Measurements from ENCODE around the gene DHRS4.
"Not testable (repeated sequence)": the region's sequence is repeated elsewhere in the genome, so short reads cannot be mapped to it uniquely, and the experiment has no call there.

The DHRS4 gene

DNA sequence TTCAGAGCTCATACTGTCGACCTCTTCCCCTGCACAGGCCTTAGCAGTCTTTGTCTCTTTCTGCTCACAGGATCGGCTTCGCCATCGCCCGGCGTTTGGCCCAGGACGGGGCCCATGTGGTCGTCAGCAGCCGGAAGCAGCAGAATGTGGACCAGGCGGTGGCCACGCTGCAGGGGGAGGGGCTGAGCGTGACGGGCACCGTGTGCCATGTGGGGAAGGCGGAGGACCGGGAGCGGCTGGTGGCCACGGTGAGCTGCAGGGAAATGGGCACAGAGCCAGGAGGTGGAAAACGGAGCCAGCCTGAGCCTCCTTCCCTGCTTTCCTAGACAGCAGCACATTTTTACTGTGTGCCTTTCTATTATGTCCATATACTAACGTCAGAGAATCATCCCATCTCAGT lies 1.4 kb downstream of the DHRS4 start:
- not testable (repeated sequence) for H3K4me1 ChIP-seq (ENCODE audit: control insufficient read depth, insufficient read depth, low read length); H3K27me3 ChIP-seq (ENCODE audit: control insufficient read depth, insufficient read depth, low read length); H3K36me3 ChIP-seq (ENCODE audit: control insufficient read depth, insufficient read depth, low read length); DNase-seq (ENCODE audit: low read depth, low spot score); H3K4me3 ChIP-seq (ENCODE audit: low read length); H3K27ac ChIP-seq (ENCODE audit: low read length); H3K9me3 ChIP-seq (ENCODE audit: control insufficient read depth, insufficient read depth, low read length)
- WGBS (ENCODE audit: insufficient coverage, insufficient read length) = no CpG with 5 or more reads among the region's 20 CpGs

DNA sequence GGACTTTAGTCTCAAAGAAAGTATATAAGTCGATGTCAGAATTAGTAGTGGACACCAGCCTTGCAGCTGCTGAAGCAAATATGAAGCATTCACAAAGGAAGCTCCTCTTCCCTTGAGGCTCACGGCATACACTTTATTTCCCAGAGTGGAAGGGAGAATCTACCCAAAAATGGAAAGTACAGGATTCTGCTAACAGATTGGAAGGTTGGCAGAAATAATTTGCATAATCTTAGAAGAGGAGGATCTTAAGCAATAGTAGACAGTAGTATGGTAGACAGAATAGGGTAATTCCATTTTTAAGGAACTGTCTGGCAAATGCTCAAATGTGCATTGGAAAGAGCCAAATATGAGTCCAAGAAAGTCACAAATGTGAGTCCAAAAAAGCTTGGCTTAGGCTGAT lies 2.2 kb downstream of the DHRS4 start:
- not testable (repeated sequence) for H3K27me3 ChIP-seq (ENCODE audit: control insufficient read depth, insufficient read depth, low read length); H3K4me3 ChIP-seq (ENCODE audit: low read length); H3K36me3 ChIP-seq (ENCODE audit: control insufficient read depth, insufficient read depth, low read length); H3K4me1 ChIP-seq (ENCODE audit: control insufficient read depth, insufficient read depth, low read length); H3K9me3 ChIP-seq (ENCODE audit: control insufficient read depth, insufficient read depth, low read length); H3K27ac ChIP-seq (ENCODE audit: low read length); DNase-seq (ENCODE audit: low read depth, low spot score)
- WGBS (ENCODE audit: insufficient coverage, insufficient read length) = no CpG with 5 or more reads among the region's 2 CpGs

DNA sequence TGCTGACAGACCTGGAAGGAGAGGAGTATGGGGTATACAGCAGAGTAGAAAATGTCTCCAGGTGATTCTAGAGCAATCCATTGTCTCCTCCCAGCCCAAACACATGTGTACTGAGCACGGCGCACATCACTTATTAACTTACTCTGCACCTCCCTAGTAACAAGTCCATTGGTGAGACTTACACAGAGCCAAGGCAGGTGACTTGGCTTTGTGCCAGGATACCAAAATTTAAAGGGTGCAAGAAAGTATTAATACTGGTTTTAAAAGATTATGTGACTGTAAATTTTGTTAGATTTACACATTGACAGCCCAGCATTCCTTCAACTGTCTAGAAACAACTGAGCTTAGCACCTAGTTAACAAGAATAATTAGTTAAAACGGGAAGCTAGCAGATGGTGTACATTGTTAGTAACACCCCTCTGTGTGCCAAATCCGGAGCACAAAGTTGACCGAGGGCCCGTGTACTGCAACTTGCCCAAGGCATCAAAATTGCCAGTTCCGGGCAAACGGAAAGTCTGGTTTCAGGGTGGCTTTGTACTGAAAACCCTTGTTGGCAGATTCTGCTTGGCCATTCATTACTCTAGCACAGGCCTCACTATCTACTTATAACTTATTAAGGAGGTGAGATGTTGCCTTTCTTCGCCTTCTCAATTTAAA lies 4.5 kb downstream of the DHRS4 start:
- H3K4me3 ChIP-seq (ENCODE audit: low read length); H3K9me3 ChIP-seq (ENCODE audit: control insufficient read depth, insufficient read depth, low read length); DNase-seq (ENCODE audit: low read depth, low spot score); H3K4me1 ChIP-seq (ENCODE audit: control insufficient read depth, insufficient read depth, low read length); H3K36me3 ChIP-seq (ENCODE audit: control insufficient read depth, insufficient read depth, low read length); H3K27ac ChIP-seq (ENCODE audit: low read length); H3K27me3 ChIP-seq (ENCODE audit: control insufficient read depth, insufficient read depth, low read length): not testable (repeated sequence)
- no CpG with 5 or more reads among the region's 9 CpGs for WGBS (ENCODE audit: insufficient coverage, insufficient read length)

DNA sequence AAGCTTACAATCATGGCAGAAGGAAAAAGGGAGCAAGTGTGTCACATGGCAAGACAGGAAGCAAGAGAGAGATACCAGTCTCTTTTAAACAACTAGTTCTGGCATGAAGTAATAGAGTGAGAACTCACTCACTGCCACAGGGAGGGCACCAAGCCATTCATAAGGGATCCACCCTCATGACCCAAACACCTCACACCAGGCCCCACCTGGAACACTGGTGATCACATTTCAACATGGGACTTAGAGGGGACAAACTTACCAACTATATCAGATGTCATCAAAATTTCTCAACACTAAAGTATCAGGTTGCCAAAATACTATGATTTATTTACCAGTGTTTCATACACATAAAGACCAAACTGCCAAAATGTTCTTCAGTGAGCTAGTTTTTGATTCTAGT lies 7.3 kb downstream of the DHRS4 start:
- not testable (repeated sequence) for H3K36me3 ChIP-seq (ENCODE audit: control insufficient read depth, insufficient read depth, low read length); H3K27me3 ChIP-seq (ENCODE audit: control insufficient read depth, insufficient read depth, low read length); H3K4me1 ChIP-seq (ENCODE audit: control insufficient read depth, insufficient read depth, low read length); H3K4me3 ChIP-seq (ENCODE audit: low read length); H3K9me3 ChIP-seq (ENCODE audit: control insufficient read depth, insufficient read depth, low read length); DNase-seq (ENCODE audit: low read depth, low spot score); H3K27ac ChIP-seq (ENCODE audit: low read length)

DNA sequence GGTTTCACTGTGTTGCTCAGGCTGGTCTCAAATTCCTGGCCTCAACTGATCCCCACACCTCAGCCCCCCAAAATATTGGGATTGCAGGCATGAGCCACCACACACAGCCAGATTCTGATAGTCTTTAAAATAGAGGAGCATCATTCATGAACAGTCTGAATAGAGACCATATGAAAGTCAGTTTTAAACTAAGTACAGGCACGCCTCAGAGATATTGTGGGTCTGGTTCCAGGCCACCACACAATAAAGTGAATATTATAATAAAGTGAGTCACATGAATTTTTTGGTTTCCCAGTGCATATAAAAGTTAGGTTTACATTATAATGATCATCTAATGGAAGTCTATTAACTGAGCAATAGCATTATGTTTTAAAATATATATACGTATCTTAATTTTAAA lies 8.1 kb downstream of the DHRS4 start:
- WGBS (ENCODE audit: insufficient coverage, insufficient read length) = no CpG with 5 or more reads among the region's 2 CpGs
- not testable (repeated sequence) for DNase-seq (ENCODE audit: low read depth, low spot score); H3K27ac ChIP-seq (ENCODE audit: low read length)

DNA sequence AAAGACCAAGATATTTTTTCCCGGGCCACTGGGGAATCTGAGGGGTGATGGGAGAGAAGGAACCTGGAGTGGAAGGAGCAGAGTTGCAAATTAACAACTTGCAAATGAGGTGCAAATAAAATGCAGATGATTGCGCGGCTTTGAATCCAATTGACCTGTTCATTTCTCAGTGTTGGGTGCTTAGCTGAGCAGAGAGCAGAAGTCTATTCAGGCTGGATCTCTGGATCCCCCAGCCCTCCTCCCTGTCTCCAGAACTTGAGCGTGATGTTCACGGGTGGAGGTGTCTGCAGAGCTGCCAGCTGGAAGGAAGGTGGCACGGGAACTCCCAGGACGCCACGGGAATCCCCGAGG lies 15.5 kb downstream of the DHRS4 start:
- not testable (repeated sequence) for H3K9me3 ChIP-seq (ENCODE audit: control insufficient read depth, insufficient read depth, low read length); H3K4me3 ChIP-seq (ENCODE audit: low read length); H3K27ac ChIP-seq (ENCODE audit: low read length); H3K27me3 ChIP-seq (ENCODE audit: control insufficient read depth, insufficient read depth, low read length); H3K36me3 ChIP-seq (ENCODE audit: control insufficient read depth, insufficient read depth, low read length); DNase-seq (ENCODE audit: low read depth, low spot score); H3K4me1 ChIP-seq (ENCODE audit: control insufficient read depth, insufficient read depth, low read length)
- no CpG with 5 or more reads among the region's 9 CpGs for WGBS (ENCODE audit: insufficient coverage, insufficient read length)

More for the DNA sequence above, 8.1 kb downstream of the DHRS4 start:
- not testable (repeated sequence) for H3K27me3 ChIP-seq (ENCODE audit: control insufficient read depth, insufficient read depth, low read length); H3K9me3 ChIP-seq (ENCODE audit: control insufficient read depth, insufficient read depth, low read length); H3K4me3 ChIP-seq (ENCODE audit: low read length); H3K4me1 ChIP-seq (ENCODE audit: control insufficient read depth, insufficient read depth, low read length); H3K36me3 ChIP-seq (ENCODE audit: control insufficient read depth, insufficient read depth, low read length)

DNA sequence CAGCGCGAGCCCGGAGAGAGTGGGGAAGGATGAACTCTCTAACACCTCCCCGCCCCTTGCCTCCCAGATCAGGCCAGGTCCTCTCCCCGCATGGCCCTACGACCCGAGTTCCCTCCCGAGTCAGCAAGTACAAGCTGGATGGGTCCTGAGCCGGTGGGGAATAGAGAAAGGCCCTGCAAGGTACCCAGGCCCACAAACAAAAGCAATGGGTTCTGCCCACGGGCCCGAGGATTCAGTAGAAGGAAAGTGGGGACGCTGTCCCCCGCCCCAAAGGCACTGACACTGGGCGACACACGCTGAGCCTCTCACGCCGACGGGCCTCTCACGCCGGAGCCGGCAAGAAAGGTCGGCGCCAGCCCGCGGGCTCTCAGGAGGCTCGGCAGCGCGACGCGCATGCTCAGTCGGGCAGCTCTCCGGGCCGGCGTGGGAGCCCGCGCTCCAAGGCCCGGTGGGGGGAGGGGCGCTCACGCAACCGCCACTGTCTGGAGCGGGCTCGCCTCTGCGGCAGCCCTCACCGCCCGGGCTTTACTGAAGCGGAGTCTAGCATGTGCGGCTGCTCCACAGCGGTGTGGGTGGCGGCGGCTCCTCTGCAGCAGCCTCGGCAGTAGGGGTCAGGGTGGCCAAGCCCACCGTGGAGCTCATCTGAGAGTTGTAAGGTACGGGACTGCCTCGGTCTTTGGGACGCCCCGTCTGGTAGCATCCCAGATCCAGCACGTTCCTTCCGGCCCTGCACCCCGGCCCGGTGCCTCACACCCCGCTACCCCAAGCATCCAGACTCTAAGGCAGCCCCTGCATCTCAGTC lies 16.1 kb downstream of the DHRS4 start:
- not testable (repeated sequence) for DNase-seq (ENCODE audit: low read depth, low spot score); H3K4me1 ChIP-seq (ENCODE audit: control insufficient read depth, insufficient read depth, low read length); H3K36me3 ChIP-seq (ENCODE audit: control insufficient read depth, insufficient read depth, low read length); H3K27me3 ChIP-seq (ENCODE audit: control insufficient read depth, insufficient read depth, low read length); H3K27ac ChIP-seq (ENCODE audit: low read length); H3K9me3 ChIP-seq (ENCODE audit: control insufficient read depth, insufficient read depth, low read length)
- no CpG with 5 or more reads among the region's 61 CpGs for WGBS (ENCODE audit: insufficient coverage, insufficient read length)
- H3K4me3 ChIP-seq (ENCODE audit: low read length) = peak overlapping the region; percentile 30; the same call in 1 of the 2 replicates

DNA sequence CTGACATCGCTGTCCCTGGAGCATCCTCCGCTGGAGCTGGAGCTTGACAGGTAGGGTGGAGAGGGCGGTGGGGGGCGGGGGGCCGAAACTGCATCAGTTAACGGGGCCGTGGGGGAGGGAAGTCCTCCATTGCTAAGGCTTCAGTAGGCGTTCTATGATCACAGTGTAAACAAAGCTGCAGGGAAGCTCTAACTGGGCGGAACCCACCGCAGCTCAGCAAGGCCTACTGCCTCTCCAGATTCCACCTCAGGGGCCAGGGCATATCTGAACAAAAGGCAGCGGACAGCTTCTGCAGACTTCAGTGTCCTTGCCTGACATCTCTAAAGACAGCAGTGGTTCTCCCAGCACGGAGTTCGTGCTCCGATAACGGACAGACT lies 16.7 kb downstream of the DHRS4 start:
- not testable (repeated sequence) for H3K9me3 ChIP-seq (ENCODE audit: control insufficient read depth, insufficient read depth, low read length); H3K4me3 ChIP-seq (ENCODE audit: low read length); H3K27me3 ChIP-seq (ENCODE audit: control insufficient read depth, insufficient read depth, low read length); H3K27ac ChIP-seq (ENCODE audit: low read length); H3K4me1 ChIP-seq (ENCODE audit: control insufficient read depth, insufficient read depth, low read length); DNase-seq (ENCODE audit: low read depth, low spot score); H3K36me3 ChIP-seq (ENCODE audit: control insufficient read depth, insufficient read depth, low read length)
- WGBS (ENCODE audit: insufficient coverage, insufficient read length) = no CpG with 5 or more reads among the region's 15 CpGs

DNA sequence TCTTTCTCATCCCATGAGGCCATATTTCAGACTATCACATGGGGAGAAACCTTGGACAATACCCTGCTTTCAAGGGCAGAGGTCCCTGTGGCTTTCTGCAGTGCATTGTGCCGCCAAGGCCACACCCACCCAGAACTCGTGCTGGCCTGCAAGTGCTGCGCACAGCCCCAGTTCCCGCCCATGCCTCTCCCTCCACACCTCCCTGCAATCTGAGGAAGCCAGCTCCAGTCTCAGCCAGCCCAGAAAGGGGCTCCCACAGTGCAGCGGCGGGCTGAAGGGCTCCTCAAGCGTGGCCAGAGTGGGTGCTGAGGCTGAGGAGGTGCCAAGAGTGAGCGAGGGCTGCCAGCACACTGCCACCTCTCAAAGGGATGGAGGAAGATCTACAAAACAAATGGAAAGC lies 19.6 kb downstream of the DHRS4 start:
- not testable (repeated sequence) for DNase-seq (ENCODE audit: low read depth, low spot score); H3K36me3 ChIP-seq (ENCODE audit: control insufficient read depth, insufficient read depth, low read length); H3K4me1 ChIP-seq (ENCODE audit: control insufficient read depth, insufficient read depth, low read length); H3K9me3 ChIP-seq (ENCODE audit: control insufficient read depth, insufficient read depth, low read length); H3K27me3 ChIP-seq (ENCODE audit: control insufficient read depth, insufficient read depth, low read length); H3K27ac ChIP-seq (ENCODE audit: low read length); H3K4me3 ChIP-seq (ENCODE audit: low read length)
- WGBS (ENCODE audit: insufficient coverage, insufficient read length) = no CpG with 5 or more reads among the region's 8 CpGs

DNA sequence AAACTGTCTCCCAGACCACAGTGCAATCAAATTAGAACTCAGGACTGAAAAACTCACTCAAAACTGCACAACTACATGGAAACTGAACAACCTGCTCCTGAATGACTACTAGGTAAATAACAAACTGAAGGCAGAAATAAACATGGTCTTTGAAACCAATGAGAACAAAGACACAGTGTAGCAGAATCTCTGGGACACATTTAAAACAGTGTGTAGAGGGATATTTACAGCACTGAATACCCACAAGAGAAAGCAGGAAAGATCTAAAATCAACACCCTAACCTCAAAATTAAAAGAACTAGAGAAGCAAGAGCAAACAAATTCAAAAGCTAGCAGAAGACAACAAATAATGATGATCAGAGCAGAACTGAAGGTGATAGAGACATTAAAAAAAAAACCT lies 20.5 kb downstream of the DHRS4 start:
- not testable (repeated sequence) for H3K27me3 ChIP-seq (ENCODE audit: control insufficient read depth, insufficient read depth, low read length)

DNA sequence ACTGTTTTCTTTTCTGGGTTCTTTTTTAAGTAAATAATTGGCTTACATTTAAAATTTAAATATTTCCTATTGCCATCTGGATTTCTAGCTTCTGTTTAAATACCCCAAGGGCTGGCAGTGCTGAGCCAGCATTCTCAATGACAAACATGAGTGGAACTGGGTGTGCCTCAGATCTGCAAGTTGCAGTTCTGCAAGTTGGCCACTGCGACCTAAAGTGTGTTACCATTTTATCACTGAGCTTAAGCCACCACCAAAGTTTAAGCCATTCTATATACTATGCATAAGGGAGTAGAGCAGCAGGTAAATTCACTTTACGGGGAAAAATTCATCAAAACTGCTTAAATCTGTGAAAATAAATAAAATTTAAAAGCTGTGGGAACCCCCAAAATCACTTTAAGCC lies 23.6 kb downstream of the DHRS4 start:
- H3K27me3 ChIP-seq (ENCODE audit: control insufficient read depth, insufficient read depth, low read length); H3K27ac ChIP-seq (ENCODE audit: low read length); H3K36me3 ChIP-seq (ENCODE audit: control insufficient read depth, insufficient read depth, low read length); H3K4me3 ChIP-seq (ENCODE audit: low read length); H3K4me1 ChIP-seq (ENCODE audit: control insufficient read depth, insufficient read depth, low read length); DNase-seq (ENCODE audit: low read depth, low spot score); H3K9me3 ChIP-seq (ENCODE audit: control insufficient read depth, insufficient read depth, low read length): not testable (repeated sequence)
- WGBS (ENCODE audit: insufficient coverage, insufficient read length) = no CpG with 5 or more reads among the region's 2 CpGs

More for the DNA sequence above, 20.5 kb downstream of the DHRS4 start:
- DNase-seq (ENCODE audit: low read depth, low spot score); H3K36me3 ChIP-seq (ENCODE audit: control insufficient read depth, insufficient read depth, low read length); H3K4me3 ChIP-seq (ENCODE audit: low read length); H3K4me1 ChIP-seq (ENCODE audit: control insufficient read depth, insufficient read depth, low read length); H3K27ac ChIP-seq (ENCODE audit: low read length); H3K9me3 ChIP-seq (ENCODE audit: control insufficient read depth, insufficient read depth, low read length): not testable (repeated sequence)
